HUES64 (cell line): ENCODE measurements around the gene ZBTB11.
"Not testable (repeated sequence)": the region's sequence is repeated elsewhere in the genome, so short reads cannot be mapped to it uniquely, and the experiment has no call there.

Source experiments
- H3K27ac ChIP-seq: 2 replicates; pipeline ENCODE4 v1.7.0; 2013; ENCODE audit warnings: low read depth, low read length, inconsistent platforms
- H3K27me3 ChIP-seq: 2 replicates; pipeline ENCODE4 v1.6.1; 2013; ENCODE audit warnings: mild to moderate bottlenecking, low read length; ENCODE audit not compliant: insufficient read depth
- H3K36me3 ChIP-seq: 2 replicates; pipeline ENCODE4 v1.6.1; 2013; ENCODE audit warnings: mild to moderate bottlenecking, low read length; ENCODE audit not compliant: insufficient read depth
- H3K4me1 ChIP-seq: 2 replicates; pipeline ENCODE4 v1.6.1; 2013; ENCODE audit warnings: mild to moderate bottlenecking, low read length, moderate library complexity; ENCODE audit not compliant: insufficient read depth
- H3K4me3 ChIP-seq: 2 replicates; pipeline ENCODE4 v1.5.1; 2013; ENCODE audit warnings: mild to moderate bottlenecking, low read length, moderate library complexity
- H3K9ac ChIP-seq: 2 replicates; pipeline ENCODE4 v1.6.1; 2013; ENCODE audit warnings: mild to moderate bottlenecking, low read depth, low read length
- H3K9me3 ChIP-seq: 2 replicates; pipeline ENCODE4 v1.6.1; 2013; ENCODE audit warnings: low read depth, low read length; ENCODE audit not compliant: insufficient read depth
- WGBS: fragments of 150-250, 120-280 bp; methylation state at CpG from one replicate; pipeline ENCODE4 v1.1.7; 2013; ENCODE audit warnings: missing lambda C conversion rate; 5-methylcytosine and 5-hydroxymethylcytosine counted together

The ZBTB11 gene

GRCh38 chr3:101632586-101632985 lies 44.3 kb downstream of the ZBTB11 start:
- Histone ChIP-seq H3K4me3 (no peak overlapping the region), H3K4me1 (peaks cover 9% of the 10 kb centered on the region), H3K27ac (no peak overlapping the region), H3K27me3 (no peaks in the 10 kb centered on the region), H3K9me3 (no peaks in the 10 kb centered on the region), H3K9ac (no peak overlapping the region), H3K36me3 (no peaks in the 10 kb centered on the region)
- 82% methylated on average over 11 of the region's 11 CpGs for WGBS

- H3K4me1 ChIP-seq, H3K4me3 ChIP-seq, H3K36me3 ChIP-seq, H3K27ac ChIP-seq, H3K9me3 ChIP-seq, H3K9ac ChIP-seq, H3K27me3 ChIP-seq: not testable (repeated sequence)
- WGBS = 95% methylated on average over 8 of the region's 8 CpGs
These were observed 45.0 kb downstream of the ZBTB11 start for GRCh38 chr3:101631959-101632358.

GRCh38 chr3:101631098-101631796 lies 45.7 kb downstream of the ZBTB11 start:
- H3K9me3 ChIP-seq = no peaks in the 10 kb centered on the region
- WGBS = no CpG with 5 or more reads among the region's 1 CpG
- no peak overlapping the region for H3K9ac ChIP-seq
- peaks cover 7% of the 10 kb centered on the region for H3K4me1 ChIP-seq
- no peak overlapping the region for H3K4me3 ChIP-seq
- H3K36me3 ChIP-seq = no peaks in the 10 kb centered on the region
- no peaks in the 10 kb centered on the region for H3K27me3 ChIP-seq
- H3K27ac ChIP-seq = no peak overlapping the region

DNA sequence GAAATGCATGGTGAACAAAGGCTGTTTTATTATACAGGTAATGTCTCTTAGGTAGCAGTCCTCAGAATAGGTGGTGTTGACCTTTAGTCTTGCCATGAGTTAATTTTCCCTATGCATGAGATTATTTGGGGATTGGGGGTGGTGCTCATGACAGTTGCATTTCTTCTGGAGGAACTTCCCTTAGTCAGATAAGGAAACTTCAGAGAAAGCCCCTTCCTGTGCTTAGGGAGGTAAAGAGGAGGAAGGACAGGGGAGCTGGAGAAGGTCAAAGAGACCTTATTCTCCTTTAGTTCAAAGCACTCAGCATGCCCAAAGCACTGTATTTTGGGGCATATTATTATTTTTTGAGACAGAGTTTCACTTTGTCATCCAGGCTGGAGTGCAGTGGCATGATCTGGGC lies 47.7 kb downstream of the ZBTB11 start:
- no peak overlapping the region for H3K4me3 ChIP-seq

GRCh38 chr3:101625879-101626278 lies 51.1 kb downstream of the ZBTB11 start:
- Histone ChIP-seq H3K27me3 (no peaks in the 10 kb centered on the region), H3K4me3 (no peak overlapping the region), H3K27ac (no peak overlapping the region), H3K9ac (no peak overlapping the region), H3K9me3 (peaks cover 8% of the 10 kb centered on the region), H3K4me1 (no peaks in the 10 kb centered on the region), H3K36me3 (no peaks in the 10 kb centered on the region)
- 88% methylated on average over 2 of the region's 2 CpGs for WGBS

More for the DNA sequence above, 47.7 kb downstream of the ZBTB11 start:
- no peaks in the 10 kb centered on the region for H3K36me3 ChIP-seq
- H3K27me3 ChIP-seq = no peaks in the 10 kb centered on the region
- no peaks in the 10 kb centered on the region for H3K4me1 ChIP-seq
- no peak overlapping the region for H3K9ac ChIP-seq
- no peak overlapping the region for H3K27ac ChIP-seq
- H3K9me3 ChIP-seq = peaks cover 8% of the 10 kb centered on the region

- no peak overlapping the region for H3K9ac ChIP-seq
- H3K9me3 ChIP-seq = peaks cover 8% of the 10 kb centered on the region
- H3K36me3 ChIP-seq = no peaks in the 10 kb centered on the region
- 100% methylated on average over 2 of the region's 2 CpGs for WGBS
- no peak overlapping the region for H3K27ac ChIP-seq
- H3K4me1 ChIP-seq = no peaks in the 10 kb centered on the region
- H3K27me3 ChIP-seq = no peaks in the 10 kb centered on the region
- H3K4me3 ChIP-seq = no peak overlapping the region
These were observed 52.1 kb downstream of the ZBTB11 start for GRCh38 chr3:101624857-101625256.

DNA sequence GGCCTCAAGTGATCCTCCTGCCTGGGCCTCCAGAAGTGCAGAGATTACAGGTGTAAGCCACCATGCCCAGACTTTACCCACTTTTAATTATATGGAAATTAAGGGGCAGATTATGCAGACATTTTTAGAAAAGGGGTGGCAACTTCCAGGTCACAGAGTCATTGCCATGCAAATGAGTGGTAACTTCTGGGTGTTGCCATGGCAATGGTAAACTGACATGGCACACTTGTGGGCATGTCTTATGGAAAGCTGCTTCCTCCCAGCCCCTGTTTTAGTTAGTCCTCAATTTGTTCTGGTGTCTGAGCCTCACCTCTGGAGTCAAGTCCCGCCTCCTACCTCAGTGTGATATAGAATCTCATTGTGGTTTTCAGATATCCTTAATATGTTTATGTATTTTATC lies 53.3 kb downstream of the ZBTB11 start:
- Histone ChIP-seq H3K27me3 (no peaks in the 10 kb centered on the region), H3K27ac (no peak overlapping the region), H3K4me3 (no peak overlapping the region), H3K9me3 (peaks cover 8% of the 10 kb centered on the region), H3K36me3 (no peaks in the 10 kb centered on the region), H3K4me1 (no peaks in the 10 kb centered on the region), H3K9ac (no peak overlapping the region)
- WGBS = no CpG with 5 or more reads among the region's 1 CpG

GRCh38 chr3:101619734-101620133 lies 57.2 kb downstream of the ZBTB11 start:
- H3K4me1 ChIP-seq = no peaks in the 10 kb centered on the region
- no peak overlapping the region for H3K4me3 ChIP-seq
- no peak overlapping the region for H3K9ac ChIP-seq
- WGBS = 88% methylated on average over 3 of the region's 3 CpGs
- no peaks in the 10 kb centered on the region for H3K36me3 ChIP-seq
- H3K27ac ChIP-seq = no peak overlapping the region
- H3K27me3 ChIP-seq = no peaks in the 10 kb centered on the region
- H3K9me3 ChIP-seq = peaks cover under 1% of the 10 kb centered on the region; the same call in 1 of the 2 replicates

DNA sequence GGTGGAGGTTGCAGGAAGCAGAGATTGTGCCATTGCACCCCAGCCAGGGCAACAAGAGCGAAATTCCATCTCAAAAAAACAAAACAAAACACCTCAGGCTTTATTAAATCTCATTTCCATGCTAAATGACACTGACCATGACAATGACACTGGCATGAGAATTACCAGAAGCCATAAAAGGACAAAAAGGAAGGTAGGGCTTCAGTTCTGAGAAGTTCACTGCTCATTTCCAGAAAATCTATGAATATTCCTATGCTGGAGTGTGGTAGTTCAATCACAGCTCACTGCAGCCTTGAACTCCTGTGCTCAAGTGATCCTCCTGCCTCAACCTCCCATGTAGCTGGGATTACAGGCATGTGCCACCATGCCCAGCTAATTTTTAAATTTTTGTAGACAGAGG lies 58.2 kb downstream of the ZBTB11 start:
- Histone ChIP-seq H3K4me3 (no peak overlapping the region), H3K9me3 (no peaks in the 10 kb centered on the region), H3K9ac (no peak overlapping the region), H3K27me3 (no peaks in the 10 kb centered on the region), H3K36me3 (no peaks in the 10 kb centered on the region), H3K27ac (no peak overlapping the region), H3K4me1 (no peaks in the 10 kb centered on the region)
- WGBS = 79% methylated on average over 1 of the region's 1 CpG

GRCh38 chr3:101617478-101617877 lies 59.5 kb downstream of the ZBTB11 start:
- Histone ChIP-seq H3K27ac (no peak overlapping the region), H3K9ac (no peak overlapping the region), H3K27me3 (no peaks in the 10 kb centered on the region), H3K9me3 (no peaks in the 10 kb centered on the region), H3K4me3 (no peak overlapping the region), H3K36me3 (no peaks in the 10 kb centered on the region), H3K4me1 (no peaks in the 10 kb centered on the region)
- WGBS = 94% methylated on average over 7 of the region's 7 CpGs

GRCh38 chr3:101615525-101615924 lies 61.4 kb downstream of the ZBTB11 start:
- H3K9ac ChIP-seq = no peak overlapping the region
- no peaks in the 10 kb centered on the region for H3K36me3 ChIP-seq
- no peak overlapping the region for H3K27ac ChIP-seq

DNA sequence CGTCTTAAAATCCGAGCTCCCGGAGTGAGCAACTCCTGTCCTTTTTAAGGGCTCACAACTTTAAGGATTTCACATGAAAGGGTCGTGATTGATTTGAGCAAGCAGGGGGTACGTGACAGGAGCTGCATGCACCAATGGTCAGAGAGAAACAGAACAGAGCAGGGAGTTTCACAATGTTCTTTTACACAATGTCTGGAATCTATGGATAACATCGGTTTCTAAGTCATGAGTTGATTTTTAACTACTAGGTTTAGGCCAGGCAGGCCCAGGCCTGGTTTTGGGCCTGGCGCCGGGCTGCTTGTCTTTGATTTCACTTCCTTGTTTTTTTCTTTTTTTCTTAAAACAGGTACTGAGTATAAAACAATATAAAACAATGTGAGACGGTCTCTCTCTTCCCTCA lies 63.9 kb downstream of the ZBTB11 start:
- H3K27me3 ChIP-seq, H3K36me3 ChIP-seq, H3K27ac ChIP-seq, H3K9me3 ChIP-seq, H3K4me3 ChIP-seq, H3K4me1 ChIP-seq, H3K9ac ChIP-seq: not testable (repeated sequence)
- 74% methylated on average over 7 of the region's 9 CpGs for WGBS

More at GRCh38 chr3:101615525-101615924, 61.4 kb downstream of the ZBTB11 start:
- Histone ChIP-seq H3K9me3 (no peaks in the 10 kb centered on the region), H3K27me3 (no peaks in the 10 kb centered on the region), H3K4me3 (no peak overlapping the region), H3K4me1 (no peaks in the 10 kb centered on the region)
- WGBS = 95% methylated on average over 5 of the region's 6 CpGs
